Measurements from ENCODE around the gene FANK1.

The FANK1 gene

GRCh38 chr10:125896088-125896934, at the start of gene FANK1:
Gene FANK1, plus strand, starts transcription at chr10:125896564. Its CDS starts 79 bp downstream, at chr10:125896643.
- peak; percentile 31 for DNase-seq (ENCODE audit: low spot score)

- no peak for DNase-seq (ENCODE audit: low spot score)
These were observed 49.5 kb upstream of the FANK1 start for GRCh38 chr10:125846894-125847293.

GRCh38 chr10:125848371-125848770, 48.0 kb upstream of the FANK1 start:
- no peak for DNase-seq (ENCODE audit: low spot score)

GRCh38 chr10:125848857-125849256, 47.5 kb upstream of the FANK1 start:
- DNase-seq (ENCODE audit: low spot score): no peak

GRCh38 chr10:125849448-125849847, 46.9 kb upstream of the FANK1 start:
- no peak for DNase-seq (ENCODE audit: low spot score)

- DNase-seq (ENCODE audit: low spot score): no peak
These were observed 45.3 kb upstream of the FANK1 start for GRCh38 chr10:125850766-125851731.

- DNase-seq (ENCODE audit: low spot score): no peak
These were observed 43.9 kb upstream of the FANK1 start for GRCh38 chr10:125852487-125852886.

GRCh38 chr10:125857185-125857760, 39.1 kb upstream of the FANK1 start:
- DNase-seq (ENCODE audit: low spot score): no peak

GRCh38 chr10:125859128-125859817, 37.1 kb upstream of the FANK1 start:
- no peak for DNase-seq (ENCODE audit: low spot score)

GRCh38 chr10:125865120-125865519, 31.2 kb upstream of the FANK1 start:
- DNase-seq (ENCODE audit: low spot score): no peak

GRCh38 chr10:125866421-125867029, 29.8 kb upstream of the FANK1 start:
- DNase-seq (ENCODE audit: low spot score): no peak

- DNase-seq (ENCODE audit: low spot score): no peak
These were observed 27.9 kb upstream of the FANK1 start for GRCh38 chr10:125868372-125868975.

- DNase-seq (ENCODE audit: low spot score): no peak
These were observed 25.0 kb upstream of the FANK1 start for GRCh38 chr10:125871338-125871737.

- no peak for DNase-seq (ENCODE audit: low spot score)
These were observed 17.2 kb upstream of the FANK1 start for GRCh38 chr10:125878957-125879835.

GRCh38 chr10:125880719-125881118, 15.6 kb upstream of the FANK1 start:
- no peak for DNase-seq (ENCODE audit: low spot score)

- DNase-seq (ENCODE audit: low spot score): no peak
These were observed 15.2 kb upstream of the FANK1 start, which contains the start of gene DHX32 for GRCh38 chr10:125881192-125881591. Gene DHX32, minus strand, starts transcription at chr10:125881292. Its CDS starts 468 bp downstream, at chr10:125880824.

GRCh38 chr10:125882596-125882995, 13.8 kb upstream of the FANK1 start:
- DNase-seq (ENCODE audit: low spot score): no peak

GRCh38 chr10:125883211-125883610, 13.2 kb upstream of the FANK1 start:
- DNase-seq (ENCODE audit: low spot score): no peak

GRCh38 chr10:125886914-125887512, 9.4 kb upstream of the FANK1 start:
- no peak for DNase-seq (ENCODE audit: low spot score)

Data from HuH-7.5 (cell line).